CD4-positive, alpha-beta T cell treated with Interleukin-6 at 100 ng/mL for 8 hours (primary cell): ENCODE measurements around the gene IMP4.

Source experiments
- DNase-seq: peaks from one replicate; pipeline ENCODE4 v3.0.0-alpha.2; 2020; ENCODE audit warnings: mixed read lengths, low spot score

The IMP4 gene

GRCh38 chr2:130357864-130358263, 15.2 kb downstream of the IMP4 start:
- DNase-seq: no peak

DNA sequence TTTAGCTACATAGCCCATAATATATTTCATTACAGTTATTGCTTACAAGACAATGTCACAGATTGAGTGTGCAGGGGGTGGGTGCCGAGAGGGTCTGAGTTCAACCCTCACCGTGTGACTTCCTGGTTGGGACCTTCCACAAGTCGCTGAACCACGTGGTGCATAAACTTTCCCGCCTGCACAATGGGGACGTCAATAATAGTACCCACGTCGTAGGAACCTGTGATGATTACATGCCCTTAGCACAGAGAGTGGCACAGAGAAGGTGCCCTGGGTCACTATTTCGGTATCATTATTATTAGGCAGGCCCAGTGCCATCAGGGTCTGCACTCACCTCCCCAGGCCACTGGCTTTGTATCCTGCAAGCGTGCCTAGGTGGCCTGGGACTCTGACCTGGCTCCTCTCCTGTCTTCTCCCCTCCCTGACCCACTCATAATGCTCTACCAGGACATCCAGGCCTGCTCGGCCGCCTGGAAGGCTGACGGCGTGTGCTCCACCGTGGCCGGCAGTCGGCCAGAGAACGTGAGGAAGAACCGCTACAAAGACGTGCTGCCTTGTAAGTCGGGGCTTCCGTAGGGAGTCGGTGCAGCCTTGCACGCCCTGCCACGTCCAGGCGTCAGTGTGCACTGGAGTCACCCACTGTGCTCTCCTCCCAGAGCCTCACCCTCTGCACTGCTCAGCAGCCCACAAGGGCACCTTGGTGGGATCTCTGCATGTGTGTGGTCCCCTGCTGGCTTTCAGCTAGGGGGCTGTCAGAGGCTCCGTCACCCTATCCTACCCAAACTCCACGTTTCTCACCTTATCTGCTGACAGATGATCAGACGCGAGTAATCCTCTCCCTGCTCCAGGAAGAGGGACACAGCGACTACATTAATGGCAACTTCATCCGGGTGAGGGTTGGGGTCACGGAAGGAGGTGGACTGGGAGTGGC, 16.0 kb downstream of the IMP4 start:
- DNase-seq: no peak

DNA sequence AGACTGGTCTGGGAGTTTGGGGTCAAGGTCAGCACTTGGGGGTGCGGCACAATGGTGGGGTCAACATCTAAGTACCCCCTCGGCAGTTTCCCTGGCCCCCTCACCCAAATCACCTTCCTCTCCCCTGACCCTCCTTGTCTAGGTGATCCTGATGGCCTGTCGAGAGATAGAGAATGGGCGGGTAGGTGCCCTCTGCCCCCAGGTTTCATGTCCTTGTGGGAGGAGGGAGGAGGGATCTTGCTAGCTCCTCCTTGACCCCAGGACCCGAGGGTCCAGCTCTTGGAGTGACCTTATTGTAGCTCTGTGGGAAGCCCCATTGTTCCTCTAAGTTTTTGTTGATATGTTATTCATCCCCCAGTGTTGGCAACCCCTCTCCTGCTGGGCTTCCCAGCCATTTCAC, 16.8 kb downstream of the IMP4 start:
- DNase-seq: no peak

GRCh38 chr2:130363479-130363878, 20.8 kb downstream of the IMP4 start:
- DNase-seq: no peak

GRCh38 chr2:130365075-130365474, 22.4 kb downstream of the IMP4 start:
- no peak for DNase-seq

DNA sequence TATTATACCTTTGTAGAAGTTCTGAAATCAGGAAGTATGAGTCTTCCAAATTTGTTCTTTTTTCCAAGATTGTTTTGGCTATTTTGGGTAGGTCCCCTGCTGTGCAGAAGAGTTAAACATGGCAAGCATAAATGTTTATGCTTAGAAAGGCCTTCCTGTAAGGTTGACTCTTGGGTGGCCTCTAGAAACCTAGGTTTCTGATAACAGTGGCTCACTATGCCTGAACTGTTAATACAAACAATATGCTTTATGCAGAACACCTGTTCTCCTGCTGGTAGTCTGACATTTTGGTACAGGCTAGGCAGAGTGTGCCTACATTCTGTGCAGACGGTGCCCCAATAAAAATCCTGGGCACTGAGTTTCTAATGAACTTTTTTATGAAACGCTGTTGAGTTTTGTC, 23.3 kb downstream of the IMP4 start:
- DNase-seq: no peak

GRCh38 chr2:130366720-130367119, 24.0 kb downstream of the IMP4 start:
- DNase-seq: no peak

GRCh38 chr2:130368786-130369185, 26.1 kb downstream of the IMP4 start:
- no peak for DNase-seq

DNA sequence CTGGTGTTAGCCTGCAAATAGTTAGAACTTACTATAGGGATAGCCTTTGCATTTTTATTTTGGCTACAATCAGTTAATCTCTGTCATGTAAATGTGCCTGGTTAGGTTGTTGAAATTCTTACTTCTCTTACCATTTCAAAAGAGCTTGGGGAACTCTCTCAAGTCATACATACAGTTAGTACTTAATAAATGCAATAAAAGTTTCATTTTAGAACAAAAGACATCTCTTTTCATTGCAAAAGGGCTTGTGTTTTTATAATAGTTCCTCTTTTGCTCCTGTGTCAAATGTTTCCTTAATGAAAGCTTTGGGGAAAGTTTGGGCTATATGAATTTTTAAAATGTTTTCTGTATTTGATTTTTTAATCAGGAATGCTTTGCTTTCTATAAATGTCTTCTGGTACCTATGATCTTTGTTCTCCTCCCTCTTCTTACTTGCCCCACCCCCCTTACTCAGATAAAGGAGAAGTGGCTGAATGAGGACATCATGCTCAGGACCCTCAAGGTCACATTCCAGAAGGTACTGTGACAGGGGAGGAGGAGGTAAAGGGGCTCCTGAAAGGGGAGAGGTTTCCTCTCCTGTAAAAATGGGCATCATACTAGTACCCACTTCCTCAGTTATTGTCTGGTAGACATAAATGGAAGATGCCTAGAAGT, 26.7 kb downstream of the IMP4 start:
- no peak for DNase-seq

DNA sequence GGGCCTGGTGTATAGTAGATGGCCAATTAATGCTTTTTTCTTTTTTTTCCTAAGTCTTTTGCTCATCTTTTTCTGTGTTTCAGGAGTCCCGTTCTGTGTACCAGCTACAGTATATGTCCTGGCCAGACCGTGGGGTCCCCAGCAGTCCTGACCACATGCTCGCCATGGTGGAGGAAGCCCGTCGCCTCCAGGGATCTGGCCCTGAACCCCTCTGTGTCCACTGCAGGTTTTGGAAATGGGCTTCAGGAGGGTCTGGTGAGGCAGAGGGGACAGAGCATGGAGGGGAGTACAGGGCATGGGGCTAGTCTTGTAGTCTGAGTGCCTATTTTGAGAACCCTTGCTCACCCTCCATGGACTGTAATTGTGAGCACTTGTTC, 27.3 kb downstream of the IMP4 start:
- DNase-seq: no peak

GRCh38 chr2:130370490-130370889, 27.8 kb downstream of the IMP4 start:
- peak; percentile 55 for DNase-seq

- DNase-seq: no peak
Measured at GRCh38 chr2:130371723-130372054, 29.0 kb downstream of the IMP4 start.

- DNase-seq: peak; percentile 73
Measured at GRCh38 chr2:130372055-130372832, 29.5 kb downstream of the IMP4 start.

- no peak for DNase-seq
Measured at GRCh38 chr2:130372833-130373807, 30.4 kb downstream of the IMP4 start.

- DNase-seq: no peak
Measured at GRCh38 chr2:130373808-130374365, 31.2 kb downstream of the IMP4 start.

GRCh38 chr2:130374587-130375290, 32.0 kb downstream of the IMP4 start:
- DNase-seq: no peak

GRCh38 chr2:130375291-130376266, 32.9 kb downstream of the IMP4 start:
- no peak for DNase-seq

DNA sequence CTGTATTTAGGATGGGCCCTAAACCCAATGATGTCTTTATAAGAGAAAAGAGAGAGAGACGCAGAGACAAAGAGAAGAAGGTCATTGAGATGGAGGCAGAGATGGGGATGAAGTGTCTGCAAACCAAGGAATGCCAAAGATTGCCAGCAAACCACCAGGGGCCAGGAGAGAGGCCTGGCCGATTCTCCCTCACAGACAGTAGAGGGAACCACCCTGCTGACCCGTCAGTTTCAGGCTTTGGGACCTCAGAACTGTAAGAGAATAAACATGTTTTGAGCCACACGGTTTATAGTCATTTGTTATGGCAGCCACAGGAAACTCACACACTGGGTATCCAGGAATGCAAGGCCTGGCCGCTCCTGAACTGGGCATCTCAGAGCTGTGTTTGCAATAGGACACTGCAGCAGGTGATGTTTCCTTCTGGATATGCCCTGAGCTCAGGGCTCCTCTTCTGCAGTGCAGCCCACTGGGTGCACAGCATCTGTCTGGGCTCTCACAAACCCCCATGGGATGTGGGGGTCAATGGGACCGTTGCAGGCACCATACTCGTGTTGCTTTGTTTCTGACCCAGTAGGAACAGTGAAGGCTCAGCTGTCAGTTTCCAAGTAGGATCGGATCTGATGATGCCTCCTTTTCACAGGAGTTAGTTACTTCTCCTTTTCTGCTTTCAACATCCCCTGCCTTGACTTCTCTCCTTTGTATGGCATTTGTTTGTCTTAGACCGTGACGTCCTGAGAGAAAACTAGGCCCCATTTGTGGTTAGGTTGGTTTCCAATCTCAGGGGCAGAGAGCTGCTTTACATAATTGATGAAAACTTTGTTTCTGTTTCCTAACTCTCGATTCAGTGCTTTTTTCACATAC, 34.0 kb downstream of the IMP4 start:
- DNase-seq: no peak
